ENCODE data around the gene MARK3.
"Not testable (repeated sequence)": the region's sequence is repeated elsewhere in the genome, so short reads cannot be mapped to it uniquely, and the experiment has no call there.

The MARK3 gene

DNA sequence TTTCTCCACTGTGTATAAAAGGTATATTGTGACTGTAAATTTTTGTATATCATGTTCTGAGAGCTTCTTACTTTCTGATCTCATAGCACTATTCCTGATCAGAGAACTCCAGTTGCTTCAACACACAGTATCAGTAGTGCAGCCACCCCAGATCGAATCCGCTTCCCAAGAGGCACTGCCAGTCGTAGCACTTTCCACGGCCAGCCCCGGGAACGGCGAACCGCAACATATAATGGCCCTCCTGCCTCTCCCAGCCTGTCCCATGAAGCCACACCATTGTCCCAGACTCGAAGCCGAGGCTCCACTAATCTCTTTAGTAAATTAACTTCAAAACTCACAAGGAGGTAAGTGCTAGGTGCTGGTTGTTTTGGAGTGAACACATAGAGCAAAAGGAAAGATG lies 106.5 kb downstream of the MARK3 start:
- no peak for DNase-seq (ENCODE audit: low spot score)

DNA sequence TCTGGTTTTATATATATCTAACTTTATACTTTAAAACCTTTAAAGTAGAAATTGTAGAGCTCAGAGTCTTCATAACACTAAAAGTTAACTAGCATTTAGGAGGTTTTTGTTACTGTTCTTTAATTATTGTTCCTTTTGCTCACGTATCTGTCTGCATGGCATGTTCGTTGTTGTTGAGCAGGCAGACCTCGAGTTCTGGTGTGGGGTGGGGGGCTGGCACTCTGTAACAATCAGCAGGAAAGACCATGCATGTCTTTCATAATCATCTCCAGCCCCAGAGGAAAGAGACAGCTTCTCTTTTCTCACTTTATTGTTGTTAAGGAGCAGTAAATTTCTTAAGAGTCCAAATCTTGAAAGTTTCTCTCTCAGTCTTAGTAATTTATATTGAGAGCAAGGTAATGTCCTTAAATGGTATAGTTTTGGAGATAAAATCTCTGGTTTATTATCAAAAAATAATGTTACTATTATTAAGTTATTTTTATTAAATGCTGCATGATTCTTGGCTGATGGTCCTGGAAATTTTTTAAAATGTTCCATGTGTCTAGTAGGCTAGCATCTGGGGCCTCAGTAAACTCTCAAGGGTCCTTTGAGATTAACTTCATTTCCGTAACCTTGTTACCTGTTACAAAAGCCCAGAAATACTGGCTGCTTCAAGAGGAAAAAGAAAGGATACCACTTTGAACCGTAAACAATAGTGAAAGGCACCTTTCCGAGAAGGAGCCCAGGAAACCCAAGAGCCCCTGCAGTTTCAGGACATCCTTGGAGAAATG lies 107.1 kb downstream of the MARK3 start:
- DNase-seq (ENCODE audit: low spot score) = no peak

DNA sequence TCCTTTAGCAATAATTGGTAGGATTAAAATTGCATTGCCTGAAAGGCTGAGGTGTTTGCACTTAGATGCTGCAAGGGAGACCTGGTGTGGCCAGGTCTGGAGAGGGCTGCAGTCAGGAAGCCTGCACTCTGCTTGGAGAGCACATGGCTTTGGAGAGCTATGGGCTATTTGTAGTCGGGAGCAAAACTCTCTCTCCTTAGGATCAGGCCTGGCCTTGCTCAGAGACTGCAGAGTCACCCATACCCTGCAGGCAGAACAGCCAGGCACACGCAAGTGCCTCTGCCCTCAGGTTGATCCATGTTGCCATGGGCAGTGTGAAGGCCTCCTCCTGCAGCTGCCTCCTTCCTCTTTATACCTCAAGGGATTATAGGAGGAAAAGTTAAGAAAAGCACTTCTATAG lies 110.6 kb downstream of the MARK3 start:
- DNase-seq (ENCODE audit: low spot score) = no peak

DNA sequence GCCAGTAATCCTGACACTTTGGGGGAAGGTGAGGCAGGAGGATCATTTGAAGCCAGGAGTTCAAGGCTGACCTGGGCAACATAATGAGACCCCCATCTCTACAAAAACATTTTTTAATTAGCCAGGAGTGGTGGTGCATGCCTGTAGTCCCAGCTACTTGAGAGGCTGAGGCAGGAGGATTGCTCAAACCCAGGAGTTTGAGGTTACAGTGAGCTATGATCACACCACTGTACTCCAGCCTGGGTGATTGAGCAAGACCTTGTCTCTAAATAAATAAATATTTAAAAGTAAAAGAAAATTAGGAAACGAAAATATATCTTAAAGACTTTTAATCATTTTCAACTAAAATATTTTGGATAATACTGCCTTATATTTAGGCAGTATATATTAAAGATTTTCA lies 111.6 kb downstream of the MARK3 start:
- DNase-seq (ENCODE audit: low spot score) = no peak

DNA sequence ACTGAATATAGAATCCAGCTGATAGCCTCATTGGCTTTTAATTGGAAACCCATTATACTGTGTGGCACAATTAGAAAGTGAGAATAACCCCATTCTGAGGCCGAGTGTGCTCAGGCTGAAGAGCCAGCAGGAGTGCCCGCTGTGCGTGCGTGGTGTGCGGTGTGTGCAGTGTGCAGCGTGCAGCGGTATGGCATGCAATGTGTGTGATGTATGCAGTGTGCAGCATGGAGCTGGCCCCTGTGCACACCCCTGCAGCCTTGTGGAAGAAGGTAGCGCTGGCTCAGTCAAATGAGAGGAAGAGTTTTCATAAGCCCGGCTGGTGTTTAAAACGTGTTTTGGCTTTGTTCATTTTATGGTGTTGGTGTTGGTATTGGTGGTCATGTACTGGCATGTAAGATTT lies 114.5 kb downstream of the MARK3 start:
- DNase-seq (ENCODE audit: low spot score) = no peak

DNA sequence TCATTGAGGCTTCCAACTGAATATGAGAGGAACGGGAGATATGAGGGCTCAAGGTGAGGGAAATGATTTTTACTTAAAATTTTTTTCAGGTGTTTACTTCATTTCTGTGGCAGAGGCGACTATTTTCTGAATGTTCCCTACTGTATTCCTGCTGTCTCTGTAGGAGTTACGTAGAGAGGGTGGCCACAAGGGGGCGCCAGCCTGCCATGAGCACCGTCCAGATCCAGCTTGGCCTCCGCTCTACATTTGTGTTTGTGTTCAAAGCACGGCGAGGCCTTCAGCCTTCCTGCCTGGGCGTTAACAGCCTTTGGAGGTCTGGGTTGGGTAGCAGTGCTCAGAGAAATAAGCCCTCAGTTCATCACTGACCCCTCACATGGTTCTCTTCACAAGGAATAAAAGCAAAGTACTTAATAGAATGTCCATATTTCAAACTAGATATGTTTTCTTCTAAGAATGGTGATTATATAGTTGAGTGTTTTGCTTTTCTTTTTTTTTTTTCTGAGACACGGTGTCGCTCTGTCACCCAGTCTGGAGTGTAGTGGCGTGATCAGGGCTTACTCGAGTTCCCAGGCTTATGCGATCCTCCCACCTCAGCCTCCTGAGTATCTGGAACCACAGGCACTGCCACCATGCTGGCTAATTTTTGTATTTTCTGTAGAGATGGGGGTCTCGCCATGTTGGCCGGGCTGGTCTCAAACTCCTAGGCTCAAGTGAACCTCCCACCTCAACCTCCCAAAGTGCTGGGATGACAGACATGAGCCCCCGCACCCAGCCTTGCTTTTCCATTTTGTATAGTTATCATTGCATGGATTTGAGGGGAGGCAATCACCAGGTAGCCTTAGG lies 115.2 kb downstream of the MARK3 start:
- DNase-seq (ENCODE audit: low spot score) = peak; percentile 71

DNA sequence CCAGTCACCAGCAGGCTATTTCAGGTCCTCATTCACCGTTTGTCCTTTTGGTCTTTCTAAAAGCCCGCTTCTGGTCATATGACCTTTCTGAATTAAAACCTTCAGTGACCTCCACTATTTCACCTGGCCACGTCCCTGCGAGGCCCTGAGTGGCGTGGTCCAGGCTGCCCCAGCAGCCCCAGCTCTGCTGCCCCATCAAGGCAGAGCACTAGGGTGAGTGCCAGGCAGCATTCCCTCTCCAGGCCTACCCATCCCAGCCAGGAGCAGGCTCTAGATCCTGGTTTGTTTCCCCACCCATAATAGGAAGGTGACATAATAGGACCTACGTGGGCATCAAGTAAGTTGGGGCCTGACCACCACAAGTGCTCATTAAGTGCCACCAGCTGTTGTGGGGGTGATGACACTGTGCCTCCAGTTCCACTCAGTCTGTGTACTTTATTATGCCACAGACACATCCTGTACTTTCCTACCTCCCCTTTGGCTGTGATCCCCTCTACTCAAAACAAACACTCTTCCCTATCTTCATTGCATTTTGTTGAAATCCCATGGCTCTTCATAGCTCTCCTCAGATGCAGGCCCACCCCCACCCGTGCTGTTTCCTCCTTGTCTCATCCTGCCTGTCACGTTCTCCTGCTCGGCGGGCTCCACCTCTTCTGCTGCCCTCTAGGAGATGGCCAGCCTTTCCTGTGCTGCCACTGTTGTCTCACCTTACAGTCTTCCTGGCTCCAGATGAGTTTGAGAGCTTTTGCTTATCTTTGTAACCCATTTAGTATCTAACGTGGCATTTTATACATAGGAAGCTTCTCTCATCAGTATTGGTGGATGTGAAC lies 116.0 kb downstream of the MARK3 start:
- DNase-seq (ENCODE audit: low spot score) = no peak

DNA sequence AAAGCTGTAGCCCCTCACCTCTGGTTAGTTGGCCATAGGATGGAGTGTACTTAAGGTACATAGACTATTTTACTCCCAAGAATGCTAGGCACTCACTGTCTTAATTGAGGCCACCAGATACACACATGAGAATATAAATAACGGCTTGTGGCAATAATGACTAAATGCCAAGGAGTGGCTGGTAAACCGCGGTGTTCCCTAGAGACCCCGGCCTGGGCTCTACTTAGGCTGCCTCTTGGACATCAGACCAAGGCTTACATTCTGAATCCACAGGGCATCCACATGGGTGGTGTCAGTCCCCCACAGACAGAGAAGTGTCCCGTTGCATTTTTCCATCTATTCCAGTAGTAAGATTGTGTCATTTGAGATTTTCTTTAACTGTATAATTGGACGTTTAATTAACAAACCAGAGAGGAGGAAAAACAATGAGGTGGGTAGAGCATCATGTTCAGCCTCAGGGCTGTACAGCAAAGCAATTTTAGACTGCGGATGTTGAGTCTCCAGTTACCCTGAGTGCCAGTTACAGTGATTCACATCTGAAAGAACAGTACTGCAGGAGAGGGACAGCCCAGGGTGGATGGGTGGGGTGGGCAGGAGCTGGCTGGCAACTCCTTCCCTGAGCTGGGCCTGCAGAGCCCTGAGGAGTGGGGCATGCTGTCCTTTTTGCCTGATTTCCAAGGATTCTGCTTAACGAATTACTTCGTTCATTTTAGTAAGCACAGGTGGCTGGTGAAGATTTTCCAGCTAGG lies 116.9 kb downstream of the MARK3 start:
- no peak for DNase-seq (ENCODE audit: low spot score)

DNA sequence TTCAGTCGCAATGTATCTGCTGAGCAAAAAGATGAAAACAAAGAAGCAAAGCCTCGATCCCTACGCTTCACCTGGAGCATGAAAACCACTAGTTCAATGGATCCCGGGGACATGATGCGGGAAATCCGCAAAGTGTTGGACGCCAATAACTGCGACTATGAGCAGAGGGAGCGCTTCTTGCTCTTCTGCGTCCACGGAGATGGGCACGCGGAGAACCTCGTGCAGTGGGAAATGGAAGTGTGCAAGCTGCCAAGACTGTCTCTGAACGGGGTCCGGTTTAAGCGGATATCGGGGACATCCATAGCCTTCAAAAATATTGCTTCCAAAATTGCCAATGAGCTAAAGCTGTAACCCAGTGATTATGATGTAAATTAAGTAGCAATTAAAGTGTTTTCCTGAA lies 117.7 kb downstream of the MARK3 start:
- no peak for DNase-seq (ENCODE audit: low spot score)

DNA sequence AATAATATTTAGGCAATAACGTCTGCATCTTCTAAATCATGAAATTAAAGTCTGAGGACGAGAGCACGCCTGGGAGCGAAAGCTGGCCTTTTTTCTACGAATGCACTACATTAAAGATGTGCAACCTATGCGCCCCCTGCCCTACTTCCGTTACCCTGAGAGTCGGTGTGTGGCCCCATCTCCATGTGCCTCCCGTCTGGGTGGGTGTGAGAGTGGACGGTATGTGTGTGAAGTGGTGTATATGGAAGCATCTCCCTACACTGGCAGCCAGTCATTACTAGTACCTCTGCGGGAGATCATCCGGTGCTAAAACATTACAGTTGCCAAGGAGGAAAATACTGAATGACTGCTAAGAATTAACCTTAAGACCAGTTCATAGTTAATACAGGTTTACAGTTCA lies 118.1 kb downstream of the MARK3 start:
- no peak for DNase-seq (ENCODE audit: low spot score)

DNA sequence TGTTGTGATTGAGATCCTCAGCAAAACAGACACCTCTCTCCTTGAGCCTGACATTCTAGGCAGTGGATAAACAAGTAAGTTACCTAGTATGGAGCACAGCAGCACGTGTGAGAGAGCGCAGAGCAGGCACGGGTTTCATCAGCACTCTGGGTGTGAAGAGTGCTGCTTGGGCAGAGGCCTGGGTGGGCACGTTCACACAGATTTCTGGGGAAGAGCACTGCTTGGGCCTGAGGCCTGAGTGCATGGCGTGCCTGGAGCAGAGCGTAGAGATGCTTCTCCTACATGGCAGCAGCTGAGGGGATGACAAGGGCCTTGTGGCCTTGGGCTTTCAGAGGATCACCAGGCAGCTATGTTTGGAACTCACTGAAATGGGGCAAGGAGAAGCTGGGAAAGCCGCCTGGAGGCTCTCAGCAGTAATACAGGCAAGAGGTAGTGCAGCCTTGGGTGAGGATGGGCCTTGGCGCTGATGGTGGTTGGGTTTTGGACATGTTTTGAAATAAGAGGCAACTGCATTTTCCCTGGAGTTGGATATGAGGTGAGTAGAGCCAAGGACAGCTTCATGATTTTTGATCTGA lies 119.9 kb downstream of the MARK3 start:
- no peak for DNase-seq (ENCODE audit: low spot score)

DNA sequence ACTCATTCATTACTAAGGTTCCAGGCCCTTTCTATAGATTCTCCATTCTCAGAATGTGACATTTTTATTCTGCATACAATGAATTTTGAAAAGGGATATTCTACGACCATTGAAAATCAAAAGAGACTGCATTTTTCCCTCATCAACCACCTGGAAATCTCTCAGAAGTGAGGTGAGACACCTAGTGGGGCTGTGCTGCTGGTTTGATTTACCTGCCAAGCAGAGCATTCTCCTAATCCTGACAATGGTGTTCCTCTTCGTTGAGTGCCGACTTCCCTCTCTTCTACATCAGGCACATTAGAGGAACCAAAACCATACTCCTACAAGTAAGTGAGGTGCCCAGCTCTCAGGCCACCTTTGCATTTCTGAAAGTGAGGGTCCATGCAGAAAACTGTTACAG lies 122.5 kb downstream of the MARK3 start:
- no peak for DNase-seq (ENCODE audit: low spot score)

DNA sequence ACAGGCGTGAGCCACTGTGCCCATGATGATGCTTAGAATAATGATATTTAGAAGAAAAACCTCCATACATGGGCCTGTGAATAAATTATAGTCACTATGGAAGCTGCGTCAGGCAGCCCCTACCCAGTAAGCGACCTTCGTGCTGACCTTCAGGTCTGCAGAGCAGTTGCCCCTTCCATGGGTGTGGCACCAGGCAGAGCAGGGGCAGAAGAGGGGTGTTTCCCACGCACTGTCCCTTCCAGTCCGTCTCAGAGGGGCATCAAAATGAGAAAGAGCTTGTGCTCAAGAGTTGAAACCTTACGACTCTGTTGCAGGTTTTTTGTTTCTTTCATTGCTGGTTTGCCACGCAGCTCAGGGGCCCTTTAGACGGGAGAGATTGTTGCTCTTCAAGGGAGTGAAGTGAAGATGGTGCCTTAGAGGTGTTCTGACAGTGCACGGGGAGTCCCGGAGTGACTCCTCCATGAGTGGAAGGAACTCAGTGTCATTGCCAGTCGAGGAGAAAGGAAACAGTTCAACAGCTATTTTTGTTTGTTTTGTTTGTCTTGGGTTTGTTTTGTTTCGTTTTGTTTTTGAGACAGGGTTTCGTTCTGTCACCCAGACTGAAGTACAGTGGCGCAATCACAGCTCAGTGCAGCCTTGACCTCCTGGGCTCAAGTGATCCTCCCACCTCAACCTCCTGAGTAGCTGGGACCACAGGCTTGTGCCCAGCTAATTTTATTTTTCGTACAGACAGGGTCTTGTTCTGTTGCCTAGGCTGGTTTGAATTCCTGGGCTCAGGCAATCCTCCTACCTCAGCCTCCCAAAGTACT lies 123.5 kb downstream of the MARK3 start:
- no peak for DNase-seq (ENCODE audit: low spot score)

DNA sequence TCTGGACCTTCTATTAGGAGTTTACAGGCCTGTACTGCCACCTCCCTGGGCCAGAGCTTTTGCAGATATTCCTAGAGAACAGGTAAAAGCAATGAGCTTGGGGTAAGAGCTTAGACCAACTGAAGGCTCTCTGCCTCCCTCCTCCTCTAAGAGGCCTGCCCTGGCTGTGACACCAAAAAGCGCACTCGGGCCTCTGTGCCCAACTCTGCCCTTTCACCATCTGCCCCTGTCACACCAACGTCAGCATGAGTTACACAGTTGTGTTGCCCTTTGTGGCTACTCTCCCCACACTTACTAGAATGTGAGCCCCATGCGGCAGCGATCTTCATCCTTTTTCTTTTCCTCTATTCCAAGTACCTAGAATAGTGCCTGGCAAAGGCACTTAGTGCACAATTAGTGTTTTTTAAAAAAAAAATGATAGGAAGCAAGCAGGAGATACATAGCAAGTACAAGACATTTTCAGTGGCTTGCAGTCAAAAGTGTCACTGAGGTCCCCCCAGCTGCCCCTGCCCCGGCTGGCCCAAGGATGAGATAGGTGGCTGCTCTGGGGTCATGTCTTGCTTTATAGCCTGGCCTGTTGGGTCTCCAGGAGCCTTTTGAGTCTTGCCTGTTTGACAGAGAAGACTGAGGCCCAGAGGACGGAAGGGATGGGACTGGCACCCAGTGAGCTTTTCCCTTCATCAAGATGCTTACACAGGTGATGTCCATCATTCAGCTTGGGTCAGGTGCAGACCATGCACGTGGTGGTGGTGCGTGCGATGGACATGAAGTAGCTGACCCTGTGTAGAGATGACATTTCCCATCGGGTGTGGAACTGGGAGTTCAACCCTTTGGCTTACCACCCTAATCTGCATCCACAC lies 124.9 kb downstream of the MARK3 start:
- DNase-seq (ENCODE audit: low spot score) = no peak

DNA sequence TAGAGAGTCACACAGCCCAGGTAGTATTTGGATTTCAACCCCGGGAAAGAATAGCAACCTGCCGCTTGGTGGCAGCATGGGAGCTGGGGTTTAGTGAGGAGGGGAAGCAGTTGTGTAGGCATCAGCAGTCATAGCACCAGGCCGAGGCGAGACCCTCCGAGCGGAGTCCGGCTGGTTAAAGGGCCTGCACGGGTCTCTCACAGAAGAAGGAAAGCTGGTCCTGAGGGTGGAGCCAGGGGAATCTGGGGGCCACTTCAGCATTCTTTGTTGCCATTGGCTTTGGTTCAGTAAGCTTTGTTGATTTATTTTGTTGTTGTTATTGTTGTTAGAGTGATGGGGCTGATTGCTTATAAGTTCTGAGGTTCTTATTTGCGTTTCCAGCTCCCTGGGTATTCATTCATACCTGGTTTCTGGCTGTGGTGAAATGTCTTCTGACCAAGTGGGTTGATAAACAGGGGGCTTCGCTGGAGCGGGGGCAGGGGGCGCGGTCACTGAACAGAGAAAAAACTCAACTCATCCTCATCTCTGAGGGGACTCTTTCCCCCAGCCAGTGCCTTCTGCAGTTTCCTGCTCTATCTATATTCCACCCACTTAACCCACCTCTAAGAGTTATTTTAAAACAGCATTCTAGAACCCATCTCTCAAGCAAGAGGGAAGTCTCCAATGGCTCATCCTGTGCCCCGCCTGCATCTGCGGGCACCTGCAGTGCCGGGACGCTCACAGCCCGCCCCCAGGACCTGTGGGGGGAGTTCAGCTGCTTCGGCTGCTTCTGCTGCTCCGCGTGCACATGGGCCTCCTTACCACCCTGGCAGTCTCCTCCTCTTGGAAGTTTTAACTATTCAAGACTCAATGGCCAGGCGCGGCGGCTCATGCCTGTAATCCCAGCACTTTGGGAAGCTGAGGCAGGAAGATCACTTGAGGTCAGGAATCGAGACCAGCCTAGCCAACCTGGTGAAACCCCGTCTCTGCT lies 125.8 kb downstream of the MARK3 start:
- no peak for DNase-seq (ENCODE audit: low spot score)

DNA sequence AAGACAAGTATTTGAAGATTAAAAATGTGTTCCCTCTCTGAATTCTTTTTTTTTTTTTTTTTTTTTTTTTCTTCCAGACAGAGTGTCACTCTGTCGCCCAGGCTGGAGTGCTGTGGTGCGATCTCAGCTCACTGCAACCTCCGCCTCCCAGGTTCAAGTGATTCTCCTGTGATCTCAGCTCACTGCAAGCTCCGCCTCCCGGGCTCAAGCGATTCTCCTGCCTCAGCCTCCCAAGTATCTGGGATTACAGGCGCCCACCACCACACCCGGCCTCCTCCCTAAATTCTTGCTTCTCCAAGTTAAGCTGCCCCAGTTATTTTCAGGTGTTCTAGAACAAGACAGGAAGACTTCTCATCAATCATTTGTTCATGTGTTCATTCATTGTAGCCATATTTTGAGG lies 127.0 kb downstream of the MARK3 start:
- DNase-seq (ENCODE audit: low spot score) = not testable (repeated sequence)

DNA sequence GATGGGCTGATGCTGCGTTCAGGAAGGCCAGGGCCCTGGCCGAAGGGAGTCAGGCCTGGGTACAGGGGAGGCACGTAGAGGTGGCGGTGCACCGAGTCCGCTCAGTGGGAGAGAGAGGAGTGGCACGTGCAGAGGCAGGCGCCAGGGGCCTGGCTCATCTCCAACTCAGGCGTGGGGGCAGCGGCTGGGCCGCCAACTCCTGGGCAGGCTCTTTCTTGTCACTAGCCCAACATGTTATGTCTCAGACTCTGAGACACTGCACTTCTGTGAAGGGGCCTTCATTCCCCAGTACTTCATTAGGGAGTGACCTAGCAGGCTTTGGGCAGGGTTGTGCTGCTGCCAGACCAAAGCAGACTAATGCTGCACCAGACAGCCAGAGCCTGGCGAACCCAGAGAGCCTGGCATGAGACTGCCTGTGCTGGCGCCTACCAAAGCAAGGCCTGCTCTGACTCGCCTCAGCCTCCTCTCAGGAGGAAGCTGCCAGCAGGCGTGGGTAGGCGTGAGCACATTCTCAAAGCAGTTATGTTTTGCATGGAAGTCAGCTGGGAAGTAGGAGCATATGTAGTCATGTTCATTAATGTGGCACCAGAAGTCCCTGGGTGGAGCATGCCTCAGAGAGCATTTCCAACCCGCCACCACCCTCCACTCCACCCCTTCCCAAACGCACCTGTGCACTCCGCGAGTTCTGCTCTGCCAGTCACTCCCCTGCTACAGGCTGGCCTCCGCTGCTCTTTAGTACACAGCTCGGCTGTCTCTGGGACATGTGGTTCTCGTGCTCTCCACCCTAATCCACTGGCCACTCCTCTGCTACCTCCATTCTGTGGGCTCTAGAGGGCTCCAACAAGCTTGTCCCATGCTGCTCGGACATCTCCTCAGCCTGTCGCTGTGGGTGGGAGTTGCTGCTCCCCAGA lies 127.7 kb downstream of the MARK3 start:
- no peak for DNase-seq (ENCODE audit: low spot score)
